ENCODE results near the gene NDUFS5.

DNA sequence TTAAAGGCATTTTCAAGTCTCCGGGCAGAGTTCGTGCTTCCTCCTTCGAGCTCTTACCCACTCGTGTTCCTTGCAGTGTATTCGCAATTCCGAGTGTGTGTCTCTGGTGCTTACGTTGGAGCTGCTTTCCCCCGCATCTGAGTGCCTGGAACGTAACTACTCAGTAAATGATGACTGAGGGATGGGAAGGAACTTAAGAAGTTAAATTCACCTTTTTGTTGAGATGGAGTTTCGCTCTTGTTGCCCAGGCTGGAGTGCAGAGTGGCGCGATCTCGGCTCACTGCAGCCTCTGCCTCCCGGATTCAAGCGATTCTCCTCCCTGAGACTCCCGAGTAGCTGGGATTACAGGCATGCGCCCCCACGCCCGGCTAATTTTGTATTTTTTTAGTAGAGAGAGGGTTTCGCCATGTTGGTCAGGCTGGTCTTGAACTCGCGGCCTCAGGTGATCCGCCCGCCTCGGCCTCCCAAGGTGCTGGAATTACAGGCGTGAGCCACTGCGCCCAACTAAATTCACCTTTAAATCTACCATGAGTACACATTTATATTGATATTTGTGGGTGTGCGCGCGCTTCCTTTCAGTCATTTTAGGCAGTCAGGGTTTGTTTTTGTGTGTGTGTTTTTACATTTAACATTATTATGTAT is 837 bp downstream of the NDUFS5 start:
- TF ChIP-seq, protein P1, sequence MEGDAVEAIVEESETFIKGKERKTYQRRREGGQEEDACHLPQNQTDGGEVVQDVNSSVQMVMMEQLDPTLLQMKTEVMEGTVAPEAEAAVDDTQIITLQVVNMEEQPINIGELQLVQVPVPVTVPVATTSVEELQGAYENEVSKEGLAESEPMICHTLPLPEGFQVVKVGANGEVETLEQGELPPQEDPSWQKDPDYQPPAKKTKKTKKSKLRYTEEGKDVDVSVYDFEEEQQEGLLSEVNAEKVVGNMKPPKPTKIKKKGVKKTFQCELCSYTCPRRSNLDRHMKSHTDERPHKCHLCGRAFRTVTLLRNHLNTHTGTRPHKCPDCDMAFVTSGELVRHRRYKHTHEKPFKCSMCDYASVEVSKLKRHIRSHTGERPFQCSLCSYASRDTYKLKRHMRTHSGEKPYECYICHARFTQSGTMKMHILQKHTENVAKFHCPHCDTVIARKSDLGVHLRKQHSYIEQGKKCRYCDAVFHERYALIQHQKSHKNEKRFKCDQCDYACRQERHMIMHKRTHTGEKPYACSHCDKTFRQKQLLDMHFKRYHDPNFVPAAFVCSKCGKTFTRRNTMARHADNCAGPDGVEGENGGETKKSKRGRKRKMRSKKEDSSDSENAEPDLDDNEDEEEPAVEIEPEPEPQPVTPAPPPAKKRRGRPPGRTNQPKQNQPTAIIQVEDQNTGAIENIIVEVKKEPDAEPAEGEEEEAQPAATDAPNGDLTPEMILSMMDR (IDR thresholded peaks at IDR 0.05) = no peak
- TF ChIP-seq POLR2AphosphoS5 (IDR thresholded peaks at IDR 0.05) = no peak
